Naive thymus-derived CD4-positive, alpha-beta T cell (primary cell): ENCODE results near the gene TMEM253. TPM values are rescaled to one million over a fixed set of nuclear protein-coding genes. Genes with fewer than 3 reads are reported as not detected.

ENCODE experiments used
- ATAC-seq: fragments of 150-1000 bp; cut with Tn5 transposase; 2 replicates; pipeline ENCODE4 v1.10.0; 2021; ENCODE audit warnings: mild to moderate bottlenecking, moderate library complexity
- CTCF ChIA-PET: fragments of 350-600 bp; sonication (Branson Sonifier 250); formaldehyde crosslinking; loops from one replicate; lab custom pipeline; 2021; ENCODE audit warnings: antibody characterized with exemption; lab: Charles Lee
- POLR2A ChIA-PET: fragments of 350-600 bp; sonication (Branson Sonifier 250); formaldehyde crosslinking; loops from one replicate; lab custom pipeline; 2021; ENCODE audit warnings: antibody characterized with exemption, inconsistent platforms; lab: Charles Lee
- DNase-seq, 9 donors: peaks; one replicate each; pipeline versions ENCODE4 v3.0.0 to v3.0.0-alpha.2; 2020 to 2022; ENCODE audit warnings: mixed read lengths in 1 of 9
- H3K27ac ChIP-seq: one replicate; pipeline ENCODE4 v1.7.0; 2013; ENCODE audit warnings: mild to moderate bottlenecking, low read depth, low read length, moderate library complexity
- H3K27me3 ChIP-seq, 2 donors: one replicate each; pipeline ENCODE4 v1.7.0; 2013; ENCODE audit warnings: low read length in 2 of 2, mild to moderate bottlenecking in 2 of 2, moderate library complexity in 2 of 2; ENCODE audit not compliant: control insufficient read depth in 2 of 2, insufficient read depth in 2 of 2
- H3K36me3 ChIP-seq, 3 experiments: 1 replicate in 2 of 3; 2 replicates in 1 of 3; pipeline ENCODE4 v1.7.0; 2013; ENCODE audit warnings: low read length in 3 of 3, mild to moderate bottlenecking in 3 of 3, moderate library complexity in 1 of 3; ENCODE audit not compliant: insufficient read depth in 3 of 3, control insufficient read depth in 2 of 3
- H3K4me1 ChIP-seq, 2 donors: one replicate each; pipeline ENCODE4 v1.7.0; 2013; ENCODE audit warnings: low read length in 2 of 2, mild to moderate bottlenecking in 2 of 2, moderate library complexity in 1 of 2; ENCODE audit not compliant: control insufficient read depth in 2 of 2, insufficient read depth in 2 of 2
- H3K4me3 ChIP-seq: 2 replicates; pipeline ENCODE4 v1.7.0; 2013; ENCODE audit warnings: mild to moderate bottlenecking, low read length
- H3K9me3 ChIP-seq, 3 experiments: 1 replicate in 2 of 3; 2 replicates in 1 of 3; pipeline ENCODE4 v1.7.0; 2013; ENCODE audit warnings: low read length in 3 of 3; ENCODE audit not compliant: control insufficient read depth in 2 of 3
- H3K27ac Mint-ChIP-seq, 9 donors: one replicate each; pipeline ENCODE4 v1.8.0; 2020 to 2022; ENCODE audit warnings: mixed read lengths in 9 of 9, mild to moderate bottlenecking in 8 of 9, moderate library complexity in 5 of 9, inconsistent platforms in 2 of 9
- H3K27me3 Mint-ChIP-seq, 5 donors: one replicate each; pipeline ENCODE4 v1.8.0; 2021 to 2022; ENCODE audit warnings: mixed read lengths in 5 of 5, mild to moderate bottlenecking in 1 of 5
- H3K36me3 Mint-ChIP-seq, 5 donors: one replicate each; pipeline ENCODE4 v1.8.0; 2020 to 2022; ENCODE audit warnings: mixed read lengths in 5 of 5, mild to moderate bottlenecking in 3 of 5, inconsistent platforms in 1 of 5
- H3K4me1 Mint-ChIP-seq, 7 donors: one replicate each; pipeline ENCODE4 v1.8.0; 2020 to 2022; ENCODE audit warnings: mixed read lengths in 7 of 7, mild to moderate bottlenecking in 3 of 7, inconsistent platforms in 1 of 7
- H3K4me3 Mint-ChIP-seq, 10 donors: one replicate each; pipeline ENCODE4 v1.8.0; 2020 to 2022; ENCODE audit warnings: mild to moderate bottlenecking in 10 of 10, mixed read lengths in 10 of 10, moderate library complexity in 6 of 10, inconsistent platforms in 2 of 10
- H3K9me3 Mint-ChIP-seq, 11 donors: one replicate each; pipeline ENCODE4 v1.8.0; 2020 to 2022; ENCODE audit warnings: mixed read lengths in 11 of 11, mild to moderate bottlenecking in 4 of 11, inconsistent platforms in 1 of 11, moderate library complexity in 1 of 11
- intact Hi-C, 2 donors: fragments of 100-400 bp; cut with micrococcal nuclease; formaldehyde crosslinking; loops; one replicate each; pipeline ENCODE4 v1.15.1; 2023
- polyA plus RNA-seq, 2 donors: library from polyadenylated mRNA; unstranded; fragments of 300-500 nt; fragmentation: Illumina TruSeq; gene quantifications; one replicate each; pipeline ENCODE4 v1.2.3, GENCODE V29; 2021
- total RNA-seq, 6 experiments: library from RNA in 5 of 6; stranded (reverse) in 5 of 6; gene quantifications; 1 replicate in 5 of 6; 2 replicates in 1 of 6; pipeline ENCODE4 v1.2.3 and lab custom pipeline; 2021 to 2026

TMEM253 gene
- total and polyA plus RNA-seq, 7 experiments from 2014 or later = 0.56 to 0.73 (median 0.70) TPM; not detected in 4

GRCh38 chr14:21109377-21110138 lies 8.7 kb downstream of the TMEM253 start:
- peaks cover 8 to 13% (median 9%) of the 10 kb centered on the region in 7 donors for H3K4me1 Mint-ChIP-seq
- ChIA-PET POLR2A (interaction anchor here (0.9 kb wide), 1 partner anchor 165 kb away, joined by 3 read pairs; no protein-coding TSS in a partner anchor), CTCF (interaction anchor here (1.0 to 8.6 kb wide), 5 partner anchors 17 to 94 kb away, joined by 4 to 158 read pairs (median 5); partner anchors contain the start of gene ARHGEF40)
- H3K4me3 ChIP-seq = no peak overlapping the region
- no peaks in the 10 kb centered on the region for H3K36me3 ChIP-seq
- intact Hi-C loops = no loop called here
- no peak overlapping the region for H3K27ac ChIP-seq
- no peak overlapping the region for H3K27ac Mint-ChIP-seq
- peaks cover 3% of the 10 kb centered on the region in 2 donors for H3K4me1 ChIP-seq
- H3K9me3 ChIP-seq = no peaks in the 10 kb centered on the region
- ATAC-seq = no peak
- H3K27me3 ChIP-seq = no peaks in the 10 kb centered on the region
- no peak overlapping the region for H3K4me3 Mint-ChIP-seq
- no peak for DNase-seq
- H3K27me3 Mint-ChIP-seq = peaks cover 0 to 3% (median 0%) of the 10 kb centered on the region in 5 donors
- H3K36me3 Mint-ChIP-seq = no peaks in the 10 kb centered on the region
- peaks cover 0 to 1% (median 0%) of the 10 kb centered on the region in 11 donors for H3K9me3 Mint-ChIP-seq

- Mint-ChIP-seq H3K36me3 (no peaks in the 10 kb centered on the region), H3K4me1 (no peaks in the 10 kb centered on the region), H3K27ac (no peak overlapping the region), H3K9me3 (peaks cover 0 to 1% (median 0%) of the 10 kb centered on the region in 11 donors), H3K4me3 (no peak overlapping the region), H3K27me3 (peaks cover 0 to 4% (median 0%) of the 10 kb centered on the region in 5 donors)
- Histone ChIP-seq H3K36me3 (no peaks in the 10 kb centered on the region), H3K27ac (no peak overlapping the region), H3K4me1 (no peaks in the 10 kb centered on the region), H3K9me3 (no peaks in the 10 kb centered on the region), H3K4me3 (no peak overlapping the region), H3K27me3 (no peaks in the 10 kb centered on the region)
- POLR2A ChIA-PET = interaction anchor here (0.7 kb wide), 1 partner anchor 430 kb away, joined by 4 read pairs; no protein-coding TSS in a partner anchor
- ATAC-seq (no peak), DNase-seq (no peak)
- CTCF ChIA-PET = interaction anchor here (0.9 kb wide), 1 partner anchor 97 kb away, joined by 4 read pairs; no protein-coding TSS in a partner anchor
- intact Hi-C loops = no loop called here
These were observed 11.4 kb downstream of the TMEM253 start for GRCh38 chr14:21112255-21112654.

- CTCF ChIA-PET = interaction anchor here (1.9 kb wide), 1 partner anchor 9 kb away, joined by 5 read pairs; no protein-coding TSS in a partner anchor
- Mint-ChIP-seq H3K27ac (no peak overlapping the region), H3K27me3 (peaks cover 0 to 7% (median 0%) of the 10 kb centered on the region in 5 donors)
These were observed 12.5 kb downstream of the TMEM253 start for GRCh38 chr14:21113369-21113768.

GRCh38 chr14:21118933-21119332 lies 18.1 kb downstream of the TMEM253 start:
- no peak for DNase-seq

More at GRCh38 chr14:21113369-21113768, 12.5 kb downstream of the TMEM253 start:
- Histone ChIP-seq H3K4me3 (no peak overlapping the region), H3K9me3 (no peaks in the 10 kb centered on the region), H3K27ac (no peak overlapping the region), H3K36me3 (no peaks in the 10 kb centered on the region), H3K4me1 (no peaks in the 10 kb centered on the region), H3K27me3 (no peaks in the 10 kb centered on the region)
- no peak for DNase-seq
- Mint-ChIP-seq H3K36me3 (no peaks in the 10 kb centered on the region), H3K4me3 (no peak overlapping the region), H3K4me1 (no peaks in the 10 kb centered on the region), H3K9me3 (peaks cover 0 to 1% (median 0%) of the 10 kb centered on the region in 11 donors)
- no peak for ATAC-seq
- POLR2A ChIA-PET = no interaction called here
- intact Hi-C loops = no loop called here

GRCh38 chr14:21120686-21121085 lies 19.8 kb downstream of the TMEM253 start:
- Histone ChIP-seq H3K4me1 (no peaks in the 10 kb centered on the region), H3K9me3 (no peaks in the 10 kb centered on the region), H3K36me3 (no peaks in the 10 kb centered on the region), H3K27ac (no peak overlapping the region), H3K27me3 (no peaks in the 10 kb centered on the region), H3K4me3 (no peak overlapping the region)
- Mint-ChIP-seq H3K36me3 (no peaks in the 10 kb centered on the region), H3K9me3 (peaks cover 0 to 10% (median 2%) of the 10 kb centered on the region in 11 donors), H3K4me1 (peaks cover 0 to 4% (median 0%) of the 10 kb centered on the region in 7 donors), H3K4me3 (no peak overlapping the region), H3K27ac (no peak overlapping the region), H3K27me3 (peaks cover 16 to 30% (median 24%) of the 10 kb centered on the region in 5 donors)
- CTCF ChIA-PET = no interaction called here
- no peak for ATAC-seq
- POLR2A ChIA-PET = interaction anchor here (1.0 kb wide), 1 partner anchor 16 kb away, joined by 3 read pairs; no protein-coding TSS in a partner anchor
- no peak for DNase-seq
- intact Hi-C loops = no loop called here

More at GRCh38 chr14:21118933-21119332, 18.1 kb downstream of the TMEM253 start:
- no peak overlapping the region for H3K27ac Mint-ChIP-seq
- ChIA-PET POLR2A (no interaction called here), CTCF (interaction anchor here (0.7 to 1.3 kb wide), 2 partner anchors 51 to 55 kb away, joined by 3 read pairs; no protein-coding TSS in a partner anchor)
- H3K36me3 Mint-ChIP-seq = no peaks in the 10 kb centered on the region
- intact Hi-C loops = no loop called here
- Histone ChIP-seq H3K27me3 (no peaks in the 10 kb centered on the region), H3K4me1 (no peaks in the 10 kb centered on the region), H3K27ac (no peak overlapping the region), H3K9me3 (no peaks in the 10 kb centered on the region), H3K36me3 (no peaks in the 10 kb centered on the region), H3K4me3 (no peak overlapping the region)
- peaks cover 6 to 23% (median 19%) of the 10 kb centered on the region in 5 donors for H3K27me3 Mint-ChIP-seq
- no peak for ATAC-seq
- no peak overlapping the region for H3K4me3 Mint-ChIP-seq
- no peaks in the 10 kb centered on the region for H3K9me3 Mint-ChIP-seq
- H3K4me1 Mint-ChIP-seq = peaks cover 0 to 4% (median 0%) of the 10 kb centered on the region in 7 donors

GRCh38 chr14:21121122-21121521 lies 20.3 kb downstream of the TMEM253 start:
- ChIA-PET POLR2A (no interaction called here), CTCF (no interaction called here)
- Mint-ChIP-seq H3K27me3 (peaks cover 17 to 33% (median 26%) of the 10 kb centered on the region in 5 donors), H3K4me3 (no peak overlapping the region), H3K27ac (no peak overlapping the region), H3K4me1 (peaks cover 0 to 4% (median 0%) of the 10 kb centered on the region in 7 donors), H3K9me3 (peaks cover 0 to 12% (median 2%) of the 10 kb centered on the region in 11 donors), H3K36me3 (no peaks in the 10 kb centered on the region)
- no peaks in the 10 kb centered on the region for H3K27me3 ChIP-seq
- no peaks in the 10 kb centered on the region for H3K36me3 ChIP-seq
- ATAC-seq (no peak), DNase-seq (no peak)
- no peak overlapping the region for H3K27ac ChIP-seq
- no peaks in the 10 kb centered on the region for H3K9me3 ChIP-seq
- H3K4me3 ChIP-seq = no peak overlapping the region
- H3K4me1 ChIP-seq = no peaks in the 10 kb centered on the region
- intact Hi-C loops = no loop called here
